ENCODE results near the gene HTRA1.

Gene HTRA1

GRCh38 chr10:122515022-122515424 is 53.7 kb downstream of the HTRA1 start:
- H3K9me3 ChIP-seq (ENCODE audit: severe bottlenecking): no peaks in the 10 kb centered on the region

DNA sequence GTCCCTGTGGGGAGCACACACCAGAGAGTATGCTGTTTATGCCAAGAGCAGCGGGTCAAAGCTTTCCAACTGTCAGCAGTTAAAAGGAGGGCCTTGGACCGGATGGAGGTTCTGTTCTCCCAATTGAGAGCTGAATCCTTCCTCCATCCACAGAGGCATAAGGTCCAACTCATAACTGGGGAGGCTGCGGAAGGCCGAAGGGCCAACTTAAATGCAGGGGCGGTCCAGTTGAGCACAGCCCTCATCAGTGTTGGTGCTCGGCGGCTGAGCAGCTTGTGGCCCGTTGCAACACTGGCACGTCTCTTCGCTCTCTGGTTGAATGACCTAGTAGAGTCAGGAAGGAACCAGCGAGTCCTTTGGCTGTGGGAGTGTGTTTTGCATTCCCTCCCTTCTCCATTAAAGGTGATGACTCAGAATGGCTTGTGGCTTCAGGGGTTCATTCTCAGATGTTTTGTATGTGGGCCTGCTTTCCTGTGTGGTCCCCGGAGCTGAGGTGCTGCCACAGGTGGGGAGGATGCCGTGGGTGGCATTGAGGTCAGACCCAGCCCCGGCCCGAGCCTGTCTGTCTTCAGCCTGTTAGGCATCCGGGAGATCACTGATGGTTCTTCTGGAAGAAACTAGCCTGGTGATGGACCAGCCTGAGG is 54.4 kb downstream of the HTRA1 start:
- no peak overlapping the region for H3K4me3 ChIP-seq (ENCODE audit: low read depth, low read length)
- no peak overlapping the region for H3K27ac ChIP-seq
- no peaks in the 10 kb centered on the region for H3K36me3 ChIP-seq
- no peaks in the 10 kb centered on the region for H3K27me3 ChIP-seq (ENCODE audit: insufficient read depth, low read depth, severe bottlenecking)
- no peak for DNase-seq
- H3K9me3 ChIP-seq (ENCODE audit: severe bottlenecking): no peaks in the 10 kb centered on the region
- TF ChIP-seq, protein P1, sequence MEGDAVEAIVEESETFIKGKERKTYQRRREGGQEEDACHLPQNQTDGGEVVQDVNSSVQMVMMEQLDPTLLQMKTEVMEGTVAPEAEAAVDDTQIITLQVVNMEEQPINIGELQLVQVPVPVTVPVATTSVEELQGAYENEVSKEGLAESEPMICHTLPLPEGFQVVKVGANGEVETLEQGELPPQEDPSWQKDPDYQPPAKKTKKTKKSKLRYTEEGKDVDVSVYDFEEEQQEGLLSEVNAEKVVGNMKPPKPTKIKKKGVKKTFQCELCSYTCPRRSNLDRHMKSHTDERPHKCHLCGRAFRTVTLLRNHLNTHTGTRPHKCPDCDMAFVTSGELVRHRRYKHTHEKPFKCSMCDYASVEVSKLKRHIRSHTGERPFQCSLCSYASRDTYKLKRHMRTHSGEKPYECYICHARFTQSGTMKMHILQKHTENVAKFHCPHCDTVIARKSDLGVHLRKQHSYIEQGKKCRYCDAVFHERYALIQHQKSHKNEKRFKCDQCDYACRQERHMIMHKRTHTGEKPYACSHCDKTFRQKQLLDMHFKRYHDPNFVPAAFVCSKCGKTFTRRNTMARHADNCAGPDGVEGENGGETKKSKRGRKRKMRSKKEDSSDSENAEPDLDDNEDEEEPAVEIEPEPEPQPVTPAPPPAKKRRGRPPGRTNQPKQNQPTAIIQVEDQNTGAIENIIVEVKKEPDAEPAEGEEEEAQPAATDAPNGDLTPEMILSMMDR (IDR thresholded peaks at IDR 0.05; ENCODE audit: low read depth, low read length): no peak

More at GRCh38 chr10:122515022-122515424, 53.7 kb downstream of the HTRA1 start:
- DNase-seq: no peak
- no peak overlapping the region for H3K27ac ChIP-seq
- no peaks in the 10 kb centered on the region for H3K36me3 ChIP-seq
- no peaks in the 10 kb centered on the region for H3K27me3 ChIP-seq (ENCODE audit: insufficient read depth, low read depth, severe bottlenecking)
- no peak overlapping the region for H3K4me3 ChIP-seq (ENCODE audit: low read depth, low read length)
- TF ChIP-seq, protein P1 (IDR thresholded peaks at IDR 0.05; ENCODE audit: low read depth, low read length): no peak

DNA sequence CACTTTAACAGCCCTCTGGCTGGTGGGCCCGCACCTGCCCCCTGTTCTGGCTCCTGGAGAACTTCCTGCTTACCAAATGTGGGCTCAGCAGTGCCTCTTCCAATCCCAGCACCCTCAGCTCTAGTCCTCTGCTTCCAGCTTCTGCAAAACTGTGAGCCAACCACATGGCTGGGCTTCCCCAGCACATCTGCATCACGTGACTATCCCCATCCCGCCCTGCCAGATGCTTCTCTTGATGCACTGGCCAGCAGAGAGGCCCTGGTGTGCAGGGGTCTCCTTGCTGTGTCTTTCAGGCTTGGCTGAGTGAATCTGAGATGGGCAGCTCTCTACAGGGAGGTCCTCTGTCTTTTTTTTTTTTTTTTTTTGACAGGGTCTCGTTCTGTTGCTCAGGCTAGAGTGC is 55.4 kb downstream of the HTRA1 start:
- Histone ChIP-seq H3K27me3 (ENCODE audit: insufficient read depth, low read depth, severe bottlenecking) (no peaks in the 10 kb centered on the region), H3K36me3 (no peaks in the 10 kb centered on the region), H3K4me3 (ENCODE audit: low read depth, low read length) (no peak overlapping the region), H3K9me3 (ENCODE audit: severe bottlenecking) (no peaks in the 10 kb centered on the region), H3K27ac (no peak overlapping the region)
- TF ChIP-seq, protein P1 (IDR thresholded peaks at IDR 0.05; ENCODE audit: low read depth, low read length): no peak
- no peak for DNase-seq

- Histone ChIP-seq H3K4me3 (ENCODE audit: low read depth, low read length) (no peak overlapping the region), H3K36me3 (no peaks in the 10 kb centered on the region), H3K27me3 (ENCODE audit: insufficient read depth, low read depth, severe bottlenecking) (no peaks in the 10 kb centered on the region), H3K27ac (no peak overlapping the region; the same call in 1 of the 2 replicates), H3K9me3 (ENCODE audit: severe bottlenecking) (no peaks in the 10 kb centered on the region)
- DNase-seq: peak; percentile 60
- TF ChIP-seq, protein P1 (IDR thresholded peaks at IDR 0.05; ENCODE audit: low read depth, low read length): no peak
Observed at GRCh38 chr10:122519144-122519543, 57.8 kb downstream of the HTRA1 start.

DNA sequence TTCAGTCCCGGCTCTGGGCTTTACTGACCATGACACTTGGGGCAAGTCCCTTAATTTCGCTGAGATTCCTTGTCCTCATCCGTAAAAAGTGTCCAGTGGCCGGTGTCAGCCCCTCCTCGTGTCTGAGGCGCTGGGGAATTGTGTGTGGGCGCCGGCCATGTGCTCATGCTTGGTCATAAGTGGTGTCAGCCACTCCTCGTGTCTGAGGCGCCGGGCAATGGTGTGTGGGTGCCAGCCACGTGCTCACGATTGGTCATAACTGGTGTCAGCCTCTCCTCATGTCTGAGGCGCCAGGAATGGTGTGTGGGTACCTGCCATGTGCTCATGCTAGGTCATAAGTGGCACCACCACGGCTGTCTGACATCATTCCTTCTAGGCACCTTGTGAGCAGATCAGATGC is 58.5 kb downstream of the HTRA1 start:
- Histone ChIP-seq H3K27me3 (ENCODE audit: insufficient read depth, low read depth, severe bottlenecking) (no peaks in the 10 kb centered on the region), H3K27ac (no peak overlapping the region), H3K9me3 (ENCODE audit: severe bottlenecking) (no peaks in the 10 kb centered on the region), H3K36me3 (no peaks in the 10 kb centered on the region), H3K4me3 (ENCODE audit: low read depth, low read length) (no peak overlapping the region)
- TF ChIP-seq, protein P1 (IDR thresholded peaks at IDR 0.05; ENCODE audit: low read depth, low read length): no peak
- no peak for DNase-seq

GRCh38 chr10:122521011-122521410 is 59.7 kb downstream of the HTRA1 start:
- TF ChIP-seq, protein P1 (IDR thresholded peaks at IDR 0.05; ENCODE audit: low read depth, low read length): no peak
- DNase-seq: no peak

More at GRCh38 chr10:122521011-122521410, 59.7 kb downstream of the HTRA1 start:
- Histone ChIP-seq H3K27me3 (ENCODE audit: insufficient read depth, low read depth, severe bottlenecking) (no peaks in the 10 kb centered on the region), H3K36me3 (no peaks in the 10 kb centered on the region), H3K27ac (no peak overlapping the region), H3K4me3 (ENCODE audit: low read depth, low read length) (no peak overlapping the region), H3K9me3 (ENCODE audit: severe bottlenecking) (no peaks in the 10 kb centered on the region)

Measured in WERI-Rb-1 (cell line).